Duodenal mucosa (tissue), 2 donors: ENCODE results near the gene CHST15.

Experiments used
- H3K27ac ChIP-seq: one replicate; pipeline ENCODE4 v1.7.0; 2013; ENCODE audit warnings: low read depth, low read length
- H3K27me3 ChIP-seq, 2 donors: one replicate each; pipeline ENCODE4 v1.7.0; 2013; ENCODE audit warnings: low read length in 2 of 2, control low read depth in 1 of 2; ENCODE audit not compliant: insufficient read depth in 2 of 2, control insufficient read depth in 1 of 2
- H3K36me3 ChIP-seq, 2 donors: one replicate each; pipeline ENCODE4 v1.7.0; 2013; ENCODE audit warnings: low read length in 2 of 2, control low read depth in 1 of 2; ENCODE audit not compliant: insufficient read depth in 2 of 2, control insufficient read depth in 1 of 2
- H3K4me1 ChIP-seq, 2 donors: one replicate each; pipeline ENCODE4 v1.7.0; 2013; ENCODE audit warnings: low read length in 2 of 2, control low read depth in 1 of 2; ENCODE audit not compliant: insufficient read depth in 2 of 2, control insufficient read depth in 1 of 2
- H3K4me3 ChIP-seq, 2 donors: one replicate each; pipeline ENCODE4 v1.7.0; 2013; ENCODE audit warnings: low read length in 2 of 2, low read depth in 1 of 2
- H3K9ac ChIP-seq, 2 donors: one replicate each; pipeline ENCODE4 v1.7.0; 2013; ENCODE audit warnings: low read length in 2 of 2, low read depth in 1 of 2
- H3K9me3 ChIP-seq, 2 donors: one replicate each; pipeline ENCODE4 v1.7.0; 2013; ENCODE audit warnings: low read length in 2 of 2, control low read depth in 1 of 2; ENCODE audit not compliant: control insufficient read depth in 1 of 2

The CHST15 gene

GRCh38 chr10:123970927-123971286 lies 122.5 kb downstream of the CHST15 start:
- Histone ChIP-seq H3K27ac (no peak overlapping the region), H3K9me3 (peaks cover 6 to 7% of the 10 kb centered on the region in 2 donors), H3K4me1 (no peaks in the 10 kb centered on the region), H3K36me3 (no peaks in the 10 kb centered on the region), H3K27me3 (peaks cover 54 to 59% of the 10 kb centered on the region in 2 donors), H3K4me3 (no peak overlapping the region), H3K9ac (no peak overlapping the region)

- Histone ChIP-seq H3K36me3 (no peaks in the 10 kb centered on the region), H3K4me3 (no peak overlapping the region), H3K9me3 (peaks cover 6 to 7% of the 10 kb centered on the region in 2 donors), H3K27ac (no peak overlapping the region), H3K4me1 (no peaks in the 10 kb centered on the region), H3K9ac (no peak overlapping the region), H3K27me3 (peaks cover 54 to 56% of the 10 kb centered on the region in 2 donors)
Observed at GRCh38 chr10:123970207-123970926, 123.0 kb downstream of the CHST15 start.

GRCh38 chr10:123967626-123968243 lies 125.7 kb downstream of the CHST15 start:
- Histone ChIP-seq H3K4me1 (no peaks in the 10 kb centered on the region), H3K36me3 (no peaks in the 10 kb centered on the region), H3K27me3 (peaks cover 38% of the 10 kb centered on the region in 2 donors), H3K27ac (no peak overlapping the region), H3K9ac (no peak overlapping the region), H3K9me3 (no peaks in the 10 kb centered on the region), H3K4me3 (no peak overlapping the region)

GRCh38 chr10:123966896-123967231 lies 126.5 kb downstream of the CHST15 start:
- Histone ChIP-seq H3K36me3 (no peaks in the 10 kb centered on the region), H3K27me3 (peaks cover 35 to 40% of the 10 kb centered on the region in 2 donors), H3K4me1 (no peaks in the 10 kb centered on the region), H3K27ac (no peak overlapping the region), H3K9me3 (no peaks in the 10 kb centered on the region), H3K9ac (no peak overlapping the region), H3K4me3 (no peak overlapping the region)

GRCh38 chr10:123965973-123966895 lies 127.2 kb downstream of the CHST15 start:
- H3K27ac ChIP-seq, result no peak overlapping the region
- H3K27me3 ChIP-seq, result peaks cover 29 to 34% of the 10 kb centered on the region in 2 donors
- no peak overlapping the region for H3K4me3 ChIP-seq

GRCh38 chr10:123964953-123965352 lies 128.4 kb downstream of the CHST15 start:
- no peaks in the 10 kb centered on the region for H3K4me1 ChIP-seq
- H3K4me3 ChIP-seq, result no peak overlapping the region
- no peaks in the 10 kb centered on the region for H3K36me3 ChIP-seq
- H3K9me3 ChIP-seq, result no peaks in the 10 kb centered on the region
- H3K27me3 ChIP-seq, result peaks cover 21 to 24% of the 10 kb centered on the region in 2 donors
- H3K9ac ChIP-seq, result no peak overlapping the region
- no peak overlapping the region for H3K27ac ChIP-seq

More at GRCh38 chr10:123965973-123966895, 127.2 kb downstream of the CHST15 start:
- Histone ChIP-seq H3K9ac (no peak overlapping the region), H3K4me1 (no peaks in the 10 kb centered on the region), H3K9me3 (no peaks in the 10 kb centered on the region), H3K36me3 (no peaks in the 10 kb centered on the region)

GRCh38 chr10:123962756-123963530 lies 130.5 kb downstream of the CHST15 start:
- Histone ChIP-seq H3K27ac (no peak overlapping the region), H3K27me3 (peaks cover 4 to 14% of the 10 kb centered on the region in 2 donors), H3K36me3 (no peaks in the 10 kb centered on the region), H3K9ac (no peak overlapping the region), H3K4me1 (no peaks in the 10 kb centered on the region), H3K4me3 (no peak overlapping the region), H3K9me3 (no peaks in the 10 kb centered on the region)

GRCh38 chr10:123958241-123958640 lies 135.2 kb downstream of the CHST15 start:
- Histone ChIP-seq H3K36me3 (no peaks in the 10 kb centered on the region), H3K9ac (no peak overlapping the region), H3K27me3 (peaks cover 0 to 7% of the 10 kb centered on the region in 2 donors), H3K4me1 (no peaks in the 10 kb centered on the region), H3K27ac (no peak overlapping the region), H3K9me3 (no peaks in the 10 kb centered on the region), H3K4me3 (no peak overlapping the region)
